ENCODE data around the gene SFMBT1. TPM values are rescaled to one million over a fixed set of nuclear protein-coding genes. Genes with fewer than 3 reads are reported as not detected.

Gene SFMBT1
- total and polyA plus RNA-seq, 9 donors, result 5.0 to 8.4 (median 6.7) TPM

GRCh38 chr3:52857864-52858263 lies 188.0 kb downstream of the SFMBT1 start:
- 85% methylated on average over 4 of the region's 5 CpGs for WGBS (ENCODE audit: insufficient coverage)
- no peaks in the 10 kb centered on the region for H3K4me1 ChIP-seq (ENCODE audit: control insufficient read depth, insufficient read depth, low read length)
- H3K27me3 ChIP-seq (ENCODE audit: control insufficient read depth, insufficient read depth, low read length), result no peaks in the 10 kb centered on the region
- H3K4me3 ChIP-seq (ENCODE audit: low read length), result no peak overlapping the region
- no peak for DNase-seq
- H3K27ac ChIP-seq (ENCODE audit: low read length), result no peak overlapping the region
- no peaks in the 10 kb centered on the region for H3K9me3 ChIP-seq (replicated peaks; ENCODE audit: control insufficient read depth, low read depth, low read length)
- peaks cover 5% of the 10 kb centered on the region for H3K36me3 ChIP-seq (ENCODE audit: control insufficient read depth, insufficient read depth, low read length)

- Histone ChIP-seq H3K9me3 (replicated peaks; ENCODE audit: control insufficient read depth, low read depth, low read length) (no peaks in the 10 kb centered on the region), H3K36me3 (ENCODE audit: control insufficient read depth, insufficient read depth, low read length) (peaks cover 8% of the 10 kb centered on the region), H3K27me3 (ENCODE audit: control insufficient read depth, insufficient read depth, low read length) (no peaks in the 10 kb centered on the region), H3K27ac (ENCODE audit: low read length) (no peak overlapping the region), H3K4me3 (ENCODE audit: low read length) (no peak overlapping the region), H3K4me1 (ENCODE audit: control insufficient read depth, insufficient read depth, low read length) (no peaks in the 10 kb centered on the region)
- DNase-seq, result no peak
- 78% methylated on average over 1 of the region's 3 CpGs for WGBS (ENCODE audit: insufficient coverage)
Measured at GRCh38 chr3:52857133-52857532, 188.7 kb downstream of the SFMBT1 start.

- H3K27ac ChIP-seq (ENCODE audit: low read length), result no peak overlapping the region
- no peaks in the 10 kb centered on the region for H3K9me3 ChIP-seq (replicated peaks; ENCODE audit: control insufficient read depth, low read depth, low read length)
- peaks cover 12% of the 10 kb centered on the region for H3K36me3 ChIP-seq (ENCODE audit: control insufficient read depth, insufficient read depth, low read length)
- no peak overlapping the region for H3K4me3 ChIP-seq (ENCODE audit: low read length)
- no peak for DNase-seq
- 75% methylated on average over 2 of the region's 5 CpGs for WGBS (ENCODE audit: insufficient coverage)
- no peaks in the 10 kb centered on the region for H3K27me3 ChIP-seq (ENCODE audit: control insufficient read depth, insufficient read depth, low read length)
- no peaks in the 10 kb centered on the region for H3K4me1 ChIP-seq (ENCODE audit: control insufficient read depth, insufficient read depth, low read length)
Measured at GRCh38 chr3:52856666-52857065, 189.2 kb downstream of the SFMBT1 start.

GRCh38 chr3:52854013-52854412 lies 191.9 kb downstream of the SFMBT1 start:
- no peak for DNase-seq
- Histone ChIP-seq H3K9me3 (replicated peaks; ENCODE audit: control insufficient read depth, low read depth, low read length) (no peaks in the 10 kb centered on the region), H3K27me3 (ENCODE audit: control insufficient read depth, insufficient read depth, low read length) (no peaks in the 10 kb centered on the region), H3K4me3 (ENCODE audit: low read length) (no peak overlapping the region), H3K4me1 (ENCODE audit: control insufficient read depth, insufficient read depth, low read length) (peaks cover 2% of the 10 kb centered on the region), H3K27ac (ENCODE audit: low read length) (no peak overlapping the region), H3K36me3 (ENCODE audit: control insufficient read depth, insufficient read depth, low read length) (peaks cover 27% of the 10 kb centered on the region)
- WGBS (ENCODE audit: insufficient coverage), result no CpG with 5 or more reads among the region's 2 CpGs

Other genes starting within 250 kb of the SFMBT1 start
- 17.7 TPM for gene ITIH4, start 215.4 kb downstream of the SFMBT1 start, total RNA-seq
- gene ITIH4, start 215.4 kb downstream of the SFMBT1 start, polyA plus RNA-seq (ENCODE audit: insufficient read depth in 1 of 8, insufficient read length in 8 of 8, low replicate concordance in 1 of 8), result 10 to 100 TPM in 7 of 8 donors, 1 to 10 TPM in 1; 7.9 to 37.5 (median 22.3) TPM
- 165 TPM for gene MUSTN1, start 211.1 kb downstream of the SFMBT1 start, total RNA-seq
- gene MUSTN1, start 211.1 kb downstream of the SFMBT1 start, polyA plus RNA-seq (ENCODE audit: insufficient read depth in 1 of 8, insufficient read length in 8 of 8, low replicate concordance in 1 of 8), result 100 to 1,000 TPM in 6 of 8 donors, 10 to 100 TPM in 2; 93.5 to 168 (median 116) TPM
- 6.0 TPM for gene STIMATE, start 148.5 kb downstream of the SFMBT1 start, total RNA-seq
- gene STIMATE, start 148.5 kb downstream of the SFMBT1 start, polyA plus RNA-seq (ENCODE audit: insufficient read depth in 1 of 8, insufficient read length in 8 of 8, low replicate concordance in 1 of 8), result 1 to 10 TPM; 6.4 to 10.0 (median 8.0) TPM
- 8.2 TPM for gene RFT1, start 84.4 kb upstream of the SFMBT1 start, total RNA-seq
- gene RFT1, start 84.4 kb upstream of the SFMBT1 start, polyA plus RNA-seq (ENCODE audit: insufficient read depth in 1 of 8, insufficient read length in 8 of 8, low replicate concordance in 1 of 8), result 10 to 100 TPM in 7 of 8 donors, 1 to 10 TPM in 1; 9.8 to 15.4 (median 11.7) TPM
- 1.5 TPM for gene PRKCD, start 115.1 kb upstream of the SFMBT1 start, total RNA-seq
- gene PRKCD, start 115.1 kb upstream of the SFMBT1 start, polyA plus RNA-seq (ENCODE audit: insufficient read depth in 1 of 8, insufficient read length in 8 of 8, low replicate concordance in 1 of 8), result 10 to 100 TPM in 2 of 8 donors, 1 to 10 TPM in 6; 6.4 to 11.8 (median 8.4) TPM
- gene TKT, start 209.9 kb upstream of the SFMBT1 start, total RNA-seq, result 29.1 TPM
- 10 to 100 TPM; 28.8 to 49.5 (median 39.1) TPM for gene TKT, start 209.9 kb upstream of the SFMBT1 start, polyA plus RNA-seq (ENCODE audit: insufficient read depth in 1 of 8, insufficient read length in 8 of 8, low replicate concordance in 1 of 8)

Data from muscle of leg (tissue), 11 donors.